KMS-11 (cell line): ENCODE results near the gene ABCC6.
"Not testable (repeated sequence)": the region's sequence is repeated elsewhere in the genome, so short reads cannot be mapped to it uniquely, and the experiment has no call there.

Experiments used
- H2AFZ ChIP-seq: fragments of 200-600 bp; sonication (generic); 2 replicates; pipeline ENCODE4 v1.6.1; 2016; ENCODE audit warnings: antibody characterized with exemption, mixed run types, low read depth
- H3K27ac ChIP-seq: fragments of 200-600 bp; sonication (generic); 2 replicates; pipeline ENCODE4 v1.6.1; 2016; ENCODE audit warnings: mild to moderate bottlenecking, mixed run types
- H3K27me3 ChIP-seq: fragments of 200-600 bp; sonication (generic); 2 replicates; pipeline ENCODE4 v1.6.1; 2017; ENCODE audit warnings: mild to moderate bottlenecking, low read depth, mixed run types, moderate library complexity; ENCODE audit not compliant: insufficient read depth
- H3K36me3 ChIP-seq: fragments of 200-600 bp; sonication (generic); 2 replicates; pipeline ENCODE4 v1.6.1; 2017; ENCODE audit warnings: mild to moderate bottlenecking, mixed run types; ENCODE audit not compliant: insufficient read depth
- H3K4me1 ChIP-seq: fragments of 200-600 bp; sonication (generic); 2 replicates; pipeline ENCODE4 v1.6.1; 2016; ENCODE audit warnings: mild to moderate bottlenecking, low read depth, mixed run types; ENCODE audit not compliant: poor library complexity, severe bottlenecking
- H3K4me2 ChIP-seq: fragments of 200-600 bp; sonication (generic); 2 replicates; pipeline ENCODE4 v1.7.0; 2016; ENCODE audit warnings: mild to moderate bottlenecking, mixed run types
- H3K4me3 ChIP-seq: fragments of 200-600 bp; sonication (generic); IDR thresholded peaks from 2 replicates; pipeline ENCODE4 v1.6.1; 2017; ENCODE audit warnings: low read depth, low read length, mixed read lengths; ENCODE audit not compliant: insufficient read depth
- H3K79me2 ChIP-seq: fragments of 200-600 bp; sonication (generic); 2 replicates; pipeline ENCODE4 v1.6.1; 2016; ENCODE audit warnings: low read depth, mixed run types; ENCODE audit not compliant: insufficient read depth
- H3K9ac ChIP-seq: fragments of 200-600 bp; sonication (generic); 2 replicates; pipeline ENCODE4 v1.6.1; 2016; ENCODE audit warnings: mild to moderate bottlenecking, mixed run types
- H4K20me1 ChIP-seq: fragments of 200-600 bp; sonication (generic); 2 replicates; pipeline ENCODE4 v1.6.1; 2016; ENCODE audit warnings: mild to moderate bottlenecking, mixed run types; ENCODE audit not compliant: insufficient read depth

ABCC6 gene

GRCh38 chr16:16257301-16257923, 34.1 kb upstream of the ABCC6 start:
- not testable (repeated sequence) for H3K4me3 ChIP-seq, H3K79me2 ChIP-seq, H2AFZ ChIP-seq, H4K20me1 ChIP-seq, H3K4me2 ChIP-seq, H3K27me3 ChIP-seq, H3K27ac ChIP-seq, H3K9ac ChIP-seq, H3K36me3 ChIP-seq, H3K4me1 ChIP-seq

GRCh38 chr16:16252377-16252776, 29.1 kb upstream of the ABCC6 start:
- H3K4me2 ChIP-seq, H3K27ac ChIP-seq, H3K36me3 ChIP-seq: not testable (repeated sequence)

GRCh38 chr16:16249621-16250330, 26.5 kb upstream of the ABCC6 start:
- H3K4me3 ChIP-seq, H3K36me3 ChIP-seq, H3K79me2 ChIP-seq, H3K27me3 ChIP-seq, H3K27ac ChIP-seq, H3K4me1 ChIP-seq, H3K9ac ChIP-seq, H2AFZ ChIP-seq, H3K4me2 ChIP-seq, H4K20me1 ChIP-seq: not testable (repeated sequence)

More at GRCh38 chr16:16252377-16252776, 29.1 kb upstream of the ABCC6 start:
- H3K79me2 ChIP-seq, H3K9ac ChIP-seq, H3K27me3 ChIP-seq, H4K20me1 ChIP-seq, H3K4me3 ChIP-seq, H2AFZ ChIP-seq, H3K4me1 ChIP-seq: not testable (repeated sequence)

- H3K36me3 ChIP-seq, H3K27me3 ChIP-seq, H4K20me1 ChIP-seq: not testable (repeated sequence)
Measured at GRCh38 chr16:16247439-16247838, 24.1 kb upstream of the ABCC6 start.

GRCh38 chr16:16246578-16247262, 23.4 kb upstream of the ABCC6 start:
- H3K79me2 ChIP-seq, H3K27ac ChIP-seq, H3K36me3 ChIP-seq, H4K20me1 ChIP-seq, H3K27me3 ChIP-seq, H3K4me1 ChIP-seq, H3K4me3 ChIP-seq, H3K4me2 ChIP-seq, H2AFZ ChIP-seq, H3K9ac ChIP-seq: not testable (repeated sequence)

More at GRCh38 chr16:16247439-16247838, 24.1 kb upstream of the ABCC6 start:
- H3K79me2 ChIP-seq, H3K9ac ChIP-seq, H2AFZ ChIP-seq, H3K27ac ChIP-seq, H3K4me1 ChIP-seq, H3K4me2 ChIP-seq, H3K4me3 ChIP-seq: not testable (repeated sequence)

GRCh38 chr16:16243886-16244285, 20.6 kb upstream of the ABCC6 start:
- not testable (repeated sequence) for H3K4me1 ChIP-seq, H3K27me3 ChIP-seq, H3K9ac ChIP-seq, H4K20me1 ChIP-seq, H3K36me3 ChIP-seq, H3K79me2 ChIP-seq, H3K4me2 ChIP-seq, H2AFZ ChIP-seq, H3K4me3 ChIP-seq, H3K27ac ChIP-seq

- not testable (repeated sequence) for H3K4me2 ChIP-seq, H2AFZ ChIP-seq, H3K9ac ChIP-seq, H3K79me2 ChIP-seq, H4K20me1 ChIP-seq, H3K36me3 ChIP-seq, H3K4me1 ChIP-seq, H3K27me3 ChIP-seq, H3K4me3 ChIP-seq, H3K27ac ChIP-seq
Measured at GRCh38 chr16:16240667-16241066, 17.4 kb upstream of the ABCC6 start.

- H3K27ac ChIP-seq, H3K79me2 ChIP-seq, H3K36me3 ChIP-seq, H2AFZ ChIP-seq, H3K4me3 ChIP-seq, H3K4me2 ChIP-seq, H3K4me1 ChIP-seq, H3K27me3 ChIP-seq, H4K20me1 ChIP-seq, H3K9ac ChIP-seq: not testable (repeated sequence)
Measured at GRCh38 chr16:16237738-16238137, 14.4 kb upstream of the ABCC6 start.

GRCh38 chr16:16237071-16237470, 13.8 kb upstream of the ABCC6 start:
- not testable (repeated sequence) for H2AFZ ChIP-seq, H4K20me1 ChIP-seq, H3K9ac ChIP-seq, H3K79me2 ChIP-seq, H3K27me3 ChIP-seq, H3K4me1 ChIP-seq, H3K4me2 ChIP-seq, H3K4me3 ChIP-seq, H3K36me3 ChIP-seq, H3K27ac ChIP-seq

GRCh38 chr16:16232692-16233061, 9.4 kb upstream of the ABCC6 start:
- H3K36me3 ChIP-seq, H3K9ac ChIP-seq, H2AFZ ChIP-seq, H3K79me2 ChIP-seq, H3K4me3 ChIP-seq, H3K27ac ChIP-seq, H3K4me1 ChIP-seq, H4K20me1 ChIP-seq, H3K27me3 ChIP-seq, H3K4me2 ChIP-seq: not testable (repeated sequence)
